Smooth muscle cell of the brain vasculature (primary cell): ENCODE measurements around the gene MAGIX.
A peak's percentile ranks its signal among the peaks of the same experiment; 100 is the strongest.
"Not testable (repeated sequence)": the region's sequence is repeated elsewhere in the genome, so short reads cannot be mapped to it uniquely, and the experiment has no call there.

Experiments
- DNase-seq: peaks from one replicate; pipeline ENCODE4 v3.0.0-alpha.2; 2012; ENCODE audit warnings: low read depth, low spot score

The MAGIX gene

DNA sequence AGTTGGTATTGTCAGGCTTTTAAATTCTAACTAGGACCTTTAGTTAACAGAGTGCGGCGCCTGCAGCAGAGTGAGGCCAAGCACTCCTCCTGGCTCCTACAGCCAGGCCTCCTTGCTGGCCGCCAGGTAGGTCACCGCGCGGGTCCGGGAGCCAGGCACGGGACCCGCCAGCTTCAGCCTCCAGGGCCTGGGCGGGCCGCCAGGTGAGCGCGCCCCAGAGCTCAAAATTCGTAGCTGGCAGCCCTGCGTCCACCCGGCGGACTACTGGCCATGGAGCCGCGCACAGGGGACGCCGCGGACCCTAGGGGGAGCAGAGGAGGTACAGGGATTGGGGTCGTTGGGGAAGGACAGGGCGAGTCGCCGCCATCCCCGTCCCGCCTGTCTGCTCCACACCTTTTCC is at the start of gene MAGIX:
TSS of gene MAGIX (plus strand) at position 139 of the 400 bp plus-strand sequence. CDS start at position 271, 132 bp downstream.
- no peak for DNase-seq

DNA sequence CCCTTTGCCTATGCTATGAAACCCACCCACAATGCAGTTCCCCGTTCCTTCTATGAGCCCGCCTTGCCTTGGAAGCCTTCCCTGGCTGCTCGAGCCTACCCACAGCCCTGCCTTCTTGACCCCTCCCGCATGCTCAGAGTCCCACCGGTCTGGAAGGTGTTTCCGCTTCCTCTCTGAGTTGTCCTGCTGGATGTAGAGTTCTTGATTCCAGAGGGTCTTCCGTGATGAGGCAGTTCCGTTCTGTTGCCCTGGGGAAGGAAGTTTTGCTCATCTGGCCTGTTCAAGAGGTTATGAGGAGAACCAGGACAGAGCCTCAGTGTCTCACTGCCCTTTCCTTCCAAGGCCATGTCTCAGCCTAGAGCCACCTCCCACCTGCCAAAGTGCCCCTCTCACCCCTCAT is 46.5 kb upstream of the MAGIX start:
- no peak for DNase-seq

DNA sequence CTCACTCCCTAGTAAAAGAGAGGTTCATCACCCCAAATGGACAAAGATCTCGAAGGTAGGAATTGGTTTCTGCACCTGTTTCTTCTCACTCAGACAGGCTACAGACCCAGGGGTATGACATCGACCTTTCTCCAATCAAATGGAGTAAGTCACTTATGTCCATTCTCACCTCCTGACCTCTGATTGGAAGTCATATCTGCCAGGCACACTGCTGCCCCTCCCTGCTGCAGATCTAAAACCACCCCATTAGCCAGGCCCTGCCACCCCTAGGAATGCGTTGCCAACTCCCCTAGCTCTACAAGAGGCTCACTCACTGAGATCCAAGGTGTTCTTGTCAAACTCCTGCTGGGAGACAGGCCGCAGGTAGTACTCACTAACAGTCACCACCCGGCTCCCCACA is 45.8 kb upstream of the MAGIX start:
- DNase-seq = no peak

DNA sequence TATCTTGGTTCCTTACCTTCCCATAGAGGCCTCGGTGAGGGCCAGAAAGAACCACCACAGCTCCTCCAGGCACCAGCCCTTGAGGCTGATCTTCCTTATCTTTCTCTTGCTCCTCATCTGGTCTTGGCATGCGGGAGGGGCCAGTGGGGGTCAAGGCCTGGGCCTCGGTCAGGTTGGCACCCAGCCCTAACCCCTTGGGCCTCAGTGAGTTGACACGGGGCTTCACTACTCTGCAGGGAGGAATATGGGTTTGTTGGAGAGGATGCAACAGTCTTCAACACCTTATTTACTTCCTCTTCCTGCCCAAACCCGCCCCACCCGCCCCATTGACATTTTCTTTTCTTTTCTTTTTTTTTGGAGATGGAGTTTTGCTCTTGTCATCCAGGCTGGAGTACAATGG is 45.0 kb upstream of the MAGIX start:
- no peak for DNase-seq

DNA sequence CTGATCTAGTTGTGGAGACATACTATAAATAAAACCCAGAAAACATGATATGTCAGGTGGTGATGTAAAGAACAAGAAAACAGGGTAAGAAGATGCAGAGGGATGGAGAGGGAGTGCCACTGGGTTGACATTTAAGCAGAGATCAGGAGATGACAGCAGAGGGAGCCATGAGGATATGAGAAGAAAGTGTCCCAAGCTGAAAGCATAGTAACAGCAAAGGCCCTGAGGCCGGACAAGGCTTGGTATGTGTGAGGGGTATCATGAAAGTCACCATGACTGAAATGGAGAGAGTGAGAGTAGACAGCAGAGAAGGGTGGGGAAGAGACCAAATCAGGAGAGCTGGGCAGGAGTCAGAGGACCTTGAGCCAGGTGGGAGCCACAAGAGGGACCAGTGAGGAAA is 42.5 kb upstream of the MAGIX start:
- no peak for DNase-seq

DNA sequence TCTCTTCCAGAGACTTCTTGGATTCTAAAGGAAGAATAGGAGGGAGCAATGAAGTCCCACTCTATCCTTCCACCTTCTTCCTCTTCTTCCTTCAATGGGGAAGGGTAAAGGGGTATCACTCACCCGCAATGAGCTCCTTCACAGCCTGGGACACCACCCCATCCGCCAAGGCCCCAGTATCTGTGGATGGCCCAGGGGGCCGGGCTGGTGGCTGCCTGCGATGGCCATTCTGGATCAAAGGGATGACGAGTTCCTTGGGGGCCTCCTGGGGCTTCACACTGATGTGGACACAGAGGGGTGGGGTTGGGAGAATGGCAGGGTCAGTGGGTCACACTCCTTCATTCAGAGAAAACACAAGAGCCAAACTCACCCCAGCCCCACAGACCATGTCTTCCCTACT is 40.1 kb upstream of the MAGIX start:
- no peak for DNase-seq

DNA sequence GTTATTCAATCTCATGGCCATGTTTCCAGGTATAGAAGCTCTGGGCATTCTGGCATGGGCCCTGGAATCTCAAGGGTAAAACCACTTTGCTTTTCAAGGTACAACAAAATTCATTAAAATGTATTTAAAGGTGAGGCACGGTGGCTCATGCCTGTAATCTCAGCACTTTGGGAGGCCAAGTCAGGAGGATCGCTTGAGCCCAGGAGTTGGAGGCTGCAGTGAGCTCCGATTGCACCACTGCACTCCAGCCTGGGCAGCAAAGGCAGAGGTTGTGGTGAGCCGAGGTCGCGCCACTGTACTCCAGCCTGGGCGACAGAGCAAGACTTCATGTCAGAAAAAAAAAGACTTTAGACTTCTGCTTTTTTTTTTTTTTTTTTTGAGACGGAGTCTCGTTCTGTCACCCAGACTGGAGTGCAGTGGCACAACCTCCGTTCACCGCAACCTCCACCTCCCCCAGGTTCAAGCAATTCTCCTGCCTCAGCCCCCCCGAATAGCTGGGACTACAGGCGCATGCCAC is 34.8 kb upstream of the MAGIX start:
- DNase-seq = not testable (repeated sequence)

DNA sequence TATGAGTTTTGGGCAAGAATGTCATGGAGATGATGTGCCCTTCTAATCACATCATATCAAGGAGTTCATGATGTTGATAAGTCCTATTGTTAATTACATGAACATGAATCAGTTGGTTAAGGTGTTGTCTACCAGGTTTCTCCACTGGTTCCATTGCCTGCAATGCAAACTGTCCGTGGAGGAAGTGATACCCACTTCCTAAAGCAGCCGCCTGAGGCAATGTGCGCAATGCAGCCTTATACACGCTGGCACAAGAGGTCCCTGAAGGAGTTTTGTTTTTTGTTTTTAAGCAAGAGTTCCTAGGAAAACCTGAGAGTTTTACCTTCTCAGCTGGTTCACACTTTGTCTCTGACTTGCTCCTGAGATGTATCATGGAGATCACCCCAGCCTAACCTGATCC is 33.1 kb upstream of the MAGIX start:
- DNase-seq = no peak

DNA sequence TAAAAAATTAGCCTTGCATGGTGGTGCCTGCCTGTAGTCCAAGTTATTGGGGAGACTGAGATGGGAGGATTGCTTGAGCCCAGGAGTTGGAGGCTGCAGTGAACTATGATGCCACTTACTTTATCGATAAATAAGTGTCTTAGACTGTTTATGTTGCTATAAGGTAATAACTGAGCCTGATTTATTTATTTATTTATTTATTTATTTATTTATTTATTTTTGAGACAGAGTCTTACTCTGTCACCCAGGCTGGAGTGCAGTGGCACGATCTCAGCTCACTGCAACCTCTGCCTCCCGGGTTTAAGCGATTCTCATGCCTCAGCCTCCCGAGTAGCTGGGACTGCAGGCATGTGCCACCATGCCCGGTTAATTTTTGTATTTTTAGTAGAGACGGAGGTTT is 30.3 kb upstream of the MAGIX start:
- not testable (repeated sequence) for DNase-seq

DNA sequence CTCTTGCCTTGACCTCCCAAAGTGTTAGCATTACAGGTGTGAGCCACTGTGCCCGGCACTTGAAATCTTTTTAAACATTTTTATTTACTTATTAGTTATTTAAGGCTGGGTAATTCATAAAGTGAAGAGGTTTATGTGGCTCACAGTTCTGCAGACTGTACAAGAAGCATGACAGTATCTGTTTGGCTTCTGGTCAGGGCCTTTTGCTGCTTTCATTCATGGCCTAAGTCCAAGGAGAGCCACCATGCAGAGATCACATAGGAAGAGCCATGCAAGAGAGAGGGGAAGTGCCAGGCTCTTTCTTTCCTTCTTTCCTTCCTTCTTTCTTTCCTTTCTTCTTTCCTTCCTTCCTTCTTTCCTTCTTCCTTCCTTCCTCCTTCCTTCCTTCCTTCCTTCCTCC is 28.8 kb upstream of the MAGIX start:
- DNase-seq = no peak

DNA sequence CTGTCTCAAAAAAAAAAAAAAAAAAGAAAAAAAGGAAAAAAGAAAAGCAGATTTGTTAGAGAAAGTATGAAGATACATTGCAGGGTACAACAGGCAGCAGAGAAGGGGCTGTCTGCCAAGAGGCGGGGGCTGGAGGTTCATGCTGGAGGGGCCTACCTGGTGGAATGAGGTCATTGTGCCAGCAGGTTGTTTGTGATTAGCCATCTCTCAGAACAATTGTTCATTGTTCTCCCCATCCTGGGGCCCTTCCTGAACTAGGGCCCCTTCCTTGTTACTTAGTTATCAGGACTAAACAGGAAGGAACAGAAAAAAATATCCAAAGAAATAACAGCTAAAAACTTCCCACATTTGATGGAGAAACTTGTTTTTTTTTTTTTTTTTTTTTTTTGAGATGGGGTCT is 25.1 kb upstream of the MAGIX start:
- DNase-seq = no peak

DNA sequence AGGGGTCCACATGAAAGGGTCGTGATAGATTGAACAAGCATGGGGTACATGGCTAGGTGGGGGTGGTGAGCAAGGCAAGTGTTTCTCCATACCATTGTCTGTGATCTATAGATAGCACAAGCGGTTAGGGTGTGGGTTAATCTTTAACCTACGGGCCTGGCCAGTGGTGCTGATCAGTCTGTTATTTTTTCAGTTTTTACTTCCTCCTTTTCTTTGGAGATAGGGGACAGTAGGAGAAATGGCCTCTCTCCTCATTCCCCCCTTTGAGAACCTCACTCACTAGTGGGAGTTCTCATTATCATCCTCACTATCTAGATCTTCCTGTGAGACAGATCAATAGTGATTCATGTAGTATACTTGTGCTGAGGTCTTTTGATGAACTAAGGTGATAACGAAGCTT is 22.8 kb upstream of the MAGIX start:
- DNase-seq = no peak

DNA sequence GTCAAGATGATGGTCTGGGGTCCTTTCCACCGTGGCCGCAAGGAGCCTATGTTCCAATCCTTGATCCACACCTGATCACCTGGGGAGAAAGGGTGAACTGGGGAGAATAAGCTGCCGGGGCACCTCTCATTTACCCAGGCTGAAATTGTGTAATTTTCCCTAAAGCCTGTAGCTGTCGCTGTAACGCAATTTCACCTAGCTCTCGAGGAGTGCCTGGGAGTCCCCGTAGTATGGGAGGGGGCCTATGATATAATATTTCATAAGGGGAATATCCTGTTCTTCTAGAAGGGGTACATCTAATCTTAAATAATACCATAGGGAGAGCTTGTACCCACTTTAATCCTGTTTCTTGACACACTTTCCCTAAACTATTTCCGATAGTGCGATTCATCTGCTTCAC is 20.3 kb upstream of the MAGIX start:
- not testable (repeated sequence) for DNase-seq

DNA sequence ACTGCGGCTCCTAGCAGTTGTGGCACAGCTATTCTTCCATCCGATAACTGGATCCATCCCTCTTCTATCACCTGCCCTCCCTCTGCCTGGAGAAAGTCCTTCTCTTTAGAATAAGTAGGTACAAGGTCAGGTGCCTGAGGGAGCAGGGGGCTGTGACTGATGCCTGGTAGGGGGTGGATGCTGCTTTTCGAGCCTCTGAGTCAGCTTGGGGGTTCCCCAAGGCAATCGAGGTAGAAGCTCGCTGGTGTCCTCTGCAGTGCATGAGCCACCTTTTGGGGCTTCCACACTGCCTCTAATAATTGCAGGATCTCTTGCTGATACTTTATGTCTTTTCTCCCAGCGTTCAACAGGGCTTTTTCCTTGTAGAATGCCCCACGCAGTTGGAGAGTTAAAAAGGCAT is 19.4 kb upstream of the MAGIX start:
- DNase-seq = not testable (repeated sequence)

DNA sequence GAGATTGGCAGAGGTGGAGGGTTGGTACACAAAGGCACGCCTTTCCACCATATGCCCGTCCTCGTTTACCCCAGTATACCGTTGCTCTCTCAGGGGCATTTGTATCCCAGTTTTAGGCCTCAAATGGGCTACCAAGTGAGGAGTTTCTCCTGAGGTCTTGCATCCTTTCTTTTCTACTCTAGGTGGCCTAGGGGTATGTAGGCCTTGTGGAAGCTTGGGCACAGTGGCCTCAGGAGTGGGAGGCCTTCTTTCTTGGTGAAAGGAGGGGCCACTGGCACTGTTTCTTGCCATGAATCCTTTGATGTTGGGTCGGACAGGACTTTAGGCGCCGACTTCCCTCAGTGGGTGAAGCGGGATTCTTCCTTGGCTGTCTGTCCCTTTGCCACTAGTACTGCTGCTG is 15.3 kb upstream of the MAGIX start:
- no peak for DNase-seq

DNA sequence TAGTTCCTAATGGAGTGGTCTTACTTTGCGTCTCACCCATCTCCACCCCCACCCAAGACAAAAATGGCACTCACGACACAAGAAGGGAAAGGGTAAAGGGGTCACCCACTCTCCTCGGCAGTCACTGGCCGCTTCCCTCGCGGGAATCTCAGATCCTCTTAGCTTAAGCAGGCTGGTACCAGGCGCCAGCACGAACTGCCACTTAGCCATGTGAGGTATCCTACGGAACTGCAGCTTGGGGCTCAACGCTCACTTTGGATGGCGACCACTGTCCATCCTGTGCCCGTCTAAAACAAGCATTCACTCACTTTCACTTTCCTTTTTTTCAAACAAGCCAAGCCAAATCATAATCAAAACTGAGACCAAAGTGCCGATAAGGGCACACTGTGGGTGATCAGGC is 14.6 kb upstream of the MAGIX start:
- DNase-seq = no peak

DNA sequence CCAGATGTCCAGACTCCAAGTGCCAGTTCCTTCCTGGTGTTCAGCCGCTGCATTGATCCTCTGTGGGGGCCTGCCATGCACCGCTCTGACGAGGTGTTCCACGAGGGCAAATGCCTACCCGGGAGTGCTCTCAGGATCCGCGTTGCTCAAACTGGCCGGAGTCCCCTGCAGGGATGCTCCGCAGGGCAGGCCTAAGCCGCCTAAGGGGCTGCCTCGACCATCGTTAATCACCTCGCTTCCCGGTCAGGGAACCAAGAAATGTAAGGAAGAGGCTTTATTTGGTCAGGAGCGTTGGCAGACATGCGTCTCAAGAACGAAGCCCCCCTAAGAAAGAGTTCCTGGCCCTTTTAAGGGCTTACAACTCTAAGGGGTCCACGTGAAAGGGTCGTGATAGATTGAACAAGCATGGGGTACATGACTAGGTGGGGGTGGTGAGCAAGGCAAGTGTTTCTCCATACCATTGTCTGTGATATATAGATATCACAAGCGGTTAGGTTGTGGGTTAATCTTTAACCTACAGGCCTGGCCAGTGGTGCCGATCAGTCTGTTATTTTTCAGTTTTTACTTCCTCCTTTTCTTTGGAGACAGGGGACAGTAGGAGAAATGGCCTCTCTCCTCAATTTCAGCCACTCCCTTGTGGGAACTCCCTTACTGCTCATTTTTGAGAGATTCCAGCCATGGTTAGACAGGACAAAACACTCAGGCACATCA is 14.0 kb upstream of the MAGIX start:
- DNase-seq = not testable (repeated sequence)

DNA sequence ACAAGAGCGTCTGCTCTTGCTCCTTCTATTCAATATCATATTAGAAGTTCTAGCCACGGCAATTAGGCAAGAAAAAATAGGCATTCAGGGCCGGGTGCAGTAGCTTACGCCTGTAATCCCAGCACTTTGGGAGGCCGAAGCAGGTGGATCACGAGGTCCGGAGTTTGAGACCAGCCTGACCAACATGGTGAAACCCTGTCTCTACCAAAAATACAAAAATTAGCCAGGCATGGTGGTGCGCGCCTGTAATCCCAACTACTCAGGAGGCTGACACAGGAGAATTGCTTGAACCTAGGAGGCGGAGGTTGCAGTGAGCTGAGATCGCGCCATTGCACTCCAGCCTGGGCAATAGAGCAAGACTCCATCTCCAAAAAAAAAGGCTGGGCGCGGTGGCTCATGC is 13.3 kb upstream of the MAGIX start:
- DNase-seq = not testable (repeated sequence)

DNA sequence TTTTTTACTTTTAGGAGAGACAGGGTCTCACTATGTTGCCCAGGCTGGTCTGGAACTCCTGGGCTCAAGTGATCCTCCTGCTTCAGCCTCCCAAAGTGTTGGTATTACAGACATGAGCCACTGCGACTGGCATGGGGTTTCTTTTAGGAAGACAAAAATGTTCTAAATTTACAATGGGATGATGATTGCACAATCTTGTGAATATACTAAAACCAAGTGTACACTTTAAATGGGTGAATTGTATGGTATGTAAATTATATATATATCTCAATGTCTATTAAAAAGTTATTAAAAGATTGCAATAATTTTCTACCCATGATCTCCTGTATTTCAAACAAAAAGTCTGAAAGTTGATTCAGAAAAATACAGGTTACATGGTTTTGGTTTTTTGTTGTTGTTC is 9.1 kb upstream of the MAGIX start:
- no peak for DNase-seq

DNA sequence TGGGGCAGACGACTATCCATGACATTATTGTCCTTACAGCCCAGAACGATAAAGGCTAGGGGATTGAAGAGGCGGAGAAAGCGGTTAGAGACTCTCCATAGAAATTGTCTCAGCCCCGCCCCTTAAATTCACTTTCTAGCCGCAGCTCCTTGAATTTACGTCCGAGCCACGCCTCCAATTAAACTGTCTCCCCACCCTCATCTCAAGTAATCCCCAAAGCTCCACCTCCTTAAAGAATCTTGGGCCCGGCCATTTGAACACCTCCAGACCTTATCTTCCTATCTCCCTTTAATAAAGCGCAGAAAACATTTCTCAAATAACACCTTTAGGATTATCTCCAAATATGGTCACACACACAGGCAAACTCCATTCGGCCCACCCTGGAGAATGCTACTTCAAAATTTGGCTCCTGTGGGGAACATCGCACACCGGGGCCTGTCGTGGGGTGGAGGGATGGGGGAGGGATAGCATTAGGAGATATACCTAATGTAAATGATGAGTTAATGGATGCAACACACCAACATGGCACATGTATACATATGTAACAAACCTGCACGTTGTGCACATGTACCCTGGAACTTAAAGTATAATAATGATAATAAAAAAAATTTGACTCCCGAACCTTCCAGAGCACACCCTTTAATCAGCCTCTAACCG is 7.2 kb upstream of the MAGIX start:
- no peak for DNase-seq

DNA sequence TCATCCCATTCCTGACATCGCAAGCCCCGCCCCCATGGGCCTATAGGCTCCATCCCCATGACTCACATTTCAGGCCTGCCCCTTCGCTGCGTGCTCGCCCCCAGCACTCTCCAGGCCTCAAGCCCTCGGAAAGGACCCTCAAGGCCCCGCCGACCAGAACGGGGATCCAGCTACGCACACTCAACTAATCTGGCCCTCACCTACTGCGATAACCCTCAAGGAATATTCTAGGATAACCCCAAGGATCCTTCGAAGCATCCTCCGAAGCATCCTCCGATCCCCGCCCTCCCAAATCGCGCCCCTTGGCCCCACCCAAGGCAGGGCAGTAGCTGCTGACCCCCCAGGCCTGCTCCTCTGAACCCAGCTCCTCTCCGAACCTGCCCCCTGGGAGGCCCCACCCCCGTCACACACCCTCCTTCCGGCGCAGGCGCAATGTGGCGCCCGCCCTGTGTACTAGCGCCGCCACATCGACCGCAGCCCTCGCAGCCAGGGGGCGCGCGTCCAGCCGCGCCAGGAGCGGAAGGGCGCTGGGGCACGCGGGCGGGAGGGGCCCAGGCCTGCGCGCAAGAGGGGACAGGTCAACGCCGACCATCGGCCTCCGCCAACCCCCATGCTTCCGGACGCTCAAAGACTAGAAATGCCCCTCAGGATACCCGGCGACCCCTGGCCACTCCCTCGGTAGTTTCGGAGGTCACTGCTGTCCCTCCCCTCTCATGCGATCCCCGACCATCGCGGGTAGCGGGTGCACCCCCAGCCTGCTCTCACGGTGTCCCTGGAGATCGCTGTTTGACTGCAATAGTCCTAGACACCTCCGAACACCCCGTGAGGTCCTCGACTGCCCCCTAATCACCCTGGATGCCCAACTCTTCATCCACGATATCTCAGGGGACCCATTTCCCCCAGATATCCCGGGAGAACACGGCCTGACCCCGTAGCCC is 6.4 kb upstream of the MAGIX start:
- DNase-seq = peak; percentile 53

DNA sequence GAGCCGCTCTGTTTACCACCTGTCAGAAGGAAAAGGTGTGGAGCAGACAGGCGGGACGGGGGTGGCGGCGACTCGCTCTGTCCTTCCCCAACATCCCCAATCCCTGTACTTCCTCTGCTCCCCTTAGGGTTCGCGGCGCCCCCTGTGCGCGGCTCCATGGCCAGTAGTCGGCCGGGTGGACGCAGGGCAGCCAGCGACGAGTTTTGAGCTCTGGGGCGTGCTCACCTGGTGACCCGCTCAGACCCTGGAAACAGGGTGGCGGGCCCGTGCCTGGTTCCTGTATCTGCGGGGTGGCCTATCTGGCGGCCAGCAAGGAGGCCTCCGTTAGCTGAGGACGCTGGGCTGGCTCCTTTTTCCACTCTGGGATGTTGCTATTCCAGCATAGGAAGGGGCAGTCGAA is 5.4 kb upstream of the MAGIX start:
- DNase-seq = no peak
